Gastroesophageal sphincter (tissue), 3 donors: ENCODE measurements around the gene ADAMTSL2.

Experiments used
- CTCF ChIP-seq, 4 experiments: fragments of 200-600 bp in 2 of 4; fragments of 450-650 bp in 2 of 4; sonication (generic) in 1 of 4; IDR thresholded peaks; one replicate each; pipeline ENCODE4 v1.5.1; 2017 to 2019; ENCODE audit warnings: antibody characterized with exemption in 4 of 4, mild to moderate bottlenecking in 2 of 4, moderate library complexity in 2 of 4
- EP300 ChIP-seq: sonication (generic); formaldehyde crosslinking; IDR thresholded peaks from one replicate; pipeline ENCODE4 v1.6.1; 2017; ENCODE audit warnings: antibody characterized with exemption, mild to moderate bottlenecking
- POLR2A ChIP-seq, 2 donors: fragments of 450-650 bp; IDR thresholded peaks; one replicate each; pipeline ENCODE4 v1.6.1; 2017; ENCODE audit warnings: antibody characterized with exemption in 2 of 2, mild to moderate bottlenecking in 2 of 2, moderate library complexity in 1 of 2
- POLR2AphosphoS5 ChIP-seq: sonication (generic); formaldehyde crosslinking; IDR thresholded peaks from one replicate; pipeline ENCODE4 v1.6.1; 2017; ENCODE audit warnings: antibody characterized with exemption

GRCh38 chr9:133553973-133554713 lies 19.6 kb downstream of the ADAMTSL2 start:
- no peak for TF ChIP-seq CTCF (IDR thresholded peaks at IDR 0.05)
- TF ChIP-seq POLR2A (IDR thresholded peaks at IDR 0.05): no peak
- no peak for TF ChIP-seq POLR2AphosphoS5
- TF ChIP-seq EP300: no peak
